Activated naive CD4-positive, alpha-beta T cell treated with anti-CD3 and anti-CD28 coated beads, Interleukin-2, amount 10 ng/mL, durations not matched to agents 7 days and 5 days (primary cell): ENCODE measurements around the gene CRTC1.

Experiments
- CTCF ChIA-PET: fragments of 350-600 bp; sonication (Branson Sonifier 250); formaldehyde crosslinking; loops from one replicate; lab custom pipeline; 2021; ENCODE audit warnings: antibody characterized with exemption; lab: Charles Lee
- DNase-seq: peaks from one replicate; pipeline ENCODE4 v3.0.0-alpha.2; 2020
- H3K27ac Mint-ChIP-seq: one replicate; pipeline ENCODE4 v1.8.0; 2021; ENCODE audit warnings: mild to moderate bottlenecking, moderate library complexity, mixed read lengths
- H3K27me3 Mint-ChIP-seq: one replicate; pipeline ENCODE4 v1.8.0; 2021; ENCODE audit warnings: mild to moderate bottlenecking, mixed read lengths
- H3K36me3 Mint-ChIP-seq: one replicate; pipeline ENCODE4 v1.8.0; 2021; ENCODE audit warnings: mixed read lengths
- H3K4me1 Mint-ChIP-seq: one replicate; pipeline ENCODE4 v1.8.0; 2021; ENCODE audit warnings: mixed read lengths
- H3K4me3 Mint-ChIP-seq: one replicate; pipeline ENCODE4 v1.8.0; 2021; ENCODE audit warnings: mild to moderate bottlenecking, moderate library complexity, mixed read lengths
- H3K9me3 Mint-ChIP-seq: one replicate; pipeline ENCODE4 v1.8.0; 2021; ENCODE audit warnings: mixed read lengths

The CRTC1 gene

GRCh38 chr19:18687740-18688465, 4.4 kb downstream of the CRTC1 start:
- Mint-ChIP-seq H3K27ac (no peak overlapping the region), H3K27me3 (no peaks in the 10 kb centered on the region), H3K4me1 (peaks cover 14% of the 10 kb centered on the region), H3K9me3 (no peaks in the 10 kb centered on the region), H3K4me3 (no peak overlapping the region), H3K36me3 (no peaks in the 10 kb centered on the region)
- CTCF ChIA-PET, result no interaction called here
- DNase-seq, result no peak

GRCh38 chr19:18696023-18696422, 12.5 kb downstream of the CRTC1 start:
- Mint-ChIP-seq H3K36me3 (no peaks in the 10 kb centered on the region), H3K9me3 (no peaks in the 10 kb centered on the region), H3K27me3 (peaks cover 4% of the 10 kb centered on the region), H3K4me1 (peaks cover 24% of the 10 kb centered on the region), H3K27ac (no peak overlapping the region), H3K4me3 (no peak overlapping the region)
- no peak for DNase-seq
- CTCF ChIA-PET, result no interaction called here

- Mint-ChIP-seq H3K4me1 (peaks cover 29% of the 10 kb centered on the region), H3K36me3 (no peaks in the 10 kb centered on the region), H3K27me3 (peaks cover 4% of the 10 kb centered on the region), H3K4me3 (no peak overlapping the region), H3K9me3 (no peaks in the 10 kb centered on the region), H3K27ac (no peak overlapping the region)
- CTCF ChIA-PET, result no interaction called here
- no peak for DNase-seq
These were observed 14.2 kb downstream of the CRTC1 start for GRCh38 chr19:18697680-18698079.

GRCh38 chr19:18698321-18699167, 15.1 kb downstream of the CRTC1 start:
- no peaks in the 10 kb centered on the region for H3K36me3 Mint-ChIP-seq
- CTCF ChIA-PET, result no interaction called here
- no peak for DNase-seq
- peaks cover 4% of the 10 kb centered on the region for H3K27me3 Mint-ChIP-seq
- no peaks in the 10 kb centered on the region for H3K9me3 Mint-ChIP-seq
- peaks cover 29% of the 10 kb centered on the region for H3K4me1 Mint-ChIP-seq
- no peak overlapping the region for H3K4me3 Mint-ChIP-seq
- H3K27ac Mint-ChIP-seq, result peak overlapping the region; percentile 90

GRCh38 chr19:18699403-18700054, 16.0 kb downstream of the CRTC1 start:
- H3K36me3 Mint-ChIP-seq, result no peaks in the 10 kb centered on the region
- H3K9me3 Mint-ChIP-seq, result no peaks in the 10 kb centered on the region
- H3K4me3 Mint-ChIP-seq, result peak overlapping the region; percentile 75
- peak overlapping the region; percentile 90 for H3K27ac Mint-ChIP-seq
- CTCF ChIA-PET, result no interaction called here
- H3K4me1 Mint-ChIP-seq, result peaks cover 29% of the 10 kb centered on the region
- H3K27me3 Mint-ChIP-seq, result peaks cover 4% of the 10 kb centered on the region
- DNase-seq, result peak; percentile 38

GRCh38 chr19:18700501-18701249, 17.2 kb downstream of the CRTC1 start:
- Mint-ChIP-seq H3K9me3 (no peaks in the 10 kb centered on the region), H3K4me3 (peak overlapping the region; percentile 62), H3K4me1 (peaks cover 31% of the 10 kb centered on the region), H3K27me3 (peaks cover 4% of the 10 kb centered on the region), H3K27ac (peak overlapping the region; percentile 90), H3K36me3 (no peaks in the 10 kb centered on the region)
- CTCF ChIA-PET, result no interaction called here
- peak; percentile 76 for DNase-seq

- peak overlapping the region; percentile 62 for H3K4me3 Mint-ChIP-seq
- H3K36me3 Mint-ChIP-seq, result no peaks in the 10 kb centered on the region
- no peak for DNase-seq
- CTCF ChIA-PET, result no interaction called here
- peak overlapping the region; percentile 90 for H3K27ac Mint-ChIP-seq
- H3K4me1 Mint-ChIP-seq, result peaks cover 31% of the 10 kb centered on the region
- no peaks in the 10 kb centered on the region for H3K27me3 Mint-ChIP-seq
- H3K9me3 Mint-ChIP-seq, result no peaks in the 10 kb centered on the region
These were observed 17.7 kb downstream of the CRTC1 start for GRCh38 chr19:18701250-18701608.

GRCh38 chr19:18704054-18704453, 20.6 kb downstream of the CRTC1 start:
- no peak overlapping the region for H3K27ac Mint-ChIP-seq
- CTCF ChIA-PET, result interaction anchor here (0.6 kb wide), 1 partner anchor 161 kb away, joined by 3 read pairs; no protein-coding TSS in a partner anchor
- DNase-seq, result no peak
- no peaks in the 10 kb centered on the region for H3K27me3 Mint-ChIP-seq
- no peaks in the 10 kb centered on the region for H3K36me3 Mint-ChIP-seq
- no peaks in the 10 kb centered on the region for H3K9me3 Mint-ChIP-seq
- H3K4me3 Mint-ChIP-seq, result no peak overlapping the region
- H3K4me1 Mint-ChIP-seq, result peaks cover 25% of the 10 kb centered on the region

GRCh38 chr19:18704971-18705370, 21.5 kb downstream of the CRTC1 start:
- no peaks in the 10 kb centered on the region for H3K36me3 Mint-ChIP-seq
- CTCF ChIA-PET, result no interaction called here

GRCh38 chr19:18708452-18709231, 25.2 kb downstream of the CRTC1 start:
- no peaks in the 10 kb centered on the region for H3K36me3 Mint-ChIP-seq
- H3K4me3 Mint-ChIP-seq, result no peak overlapping the region
- DNase-seq, result no peak
- no peaks in the 10 kb centered on the region for H3K27me3 Mint-ChIP-seq
- H3K4me1 Mint-ChIP-seq, result peaks cover 2% of the 10 kb centered on the region
- no peak overlapping the region for H3K27ac Mint-ChIP-seq
- CTCF ChIA-PET, result no interaction called here
- H3K9me3 Mint-ChIP-seq, result no peaks in the 10 kb centered on the region

More at GRCh38 chr19:18704971-18705370, 21.5 kb downstream of the CRTC1 start:
- DNase-seq, result no peak
- H3K27ac Mint-ChIP-seq, result no peak overlapping the region
- H3K4me3 Mint-ChIP-seq, result no peak overlapping the region
- H3K4me1 Mint-ChIP-seq, result peaks cover 16% of the 10 kb centered on the region
- no peaks in the 10 kb centered on the region for H3K9me3 Mint-ChIP-seq
- no peaks in the 10 kb centered on the region for H3K27me3 Mint-ChIP-seq

- Mint-ChIP-seq H3K4me3 (no peak overlapping the region), H3K27ac (no peak overlapping the region), H3K36me3 (no peaks in the 10 kb centered on the region), H3K4me1 (peaks cover 2% of the 10 kb centered on the region), H3K9me3 (no peaks in the 10 kb centered on the region), H3K27me3 (no peaks in the 10 kb centered on the region)
- no peak for DNase-seq
- CTCF ChIA-PET, result no interaction called here
These were observed 26.1 kb downstream of the CRTC1 start for GRCh38 chr19:18709546-18709945.

GRCh38 chr19:18710186-18710585, 26.7 kb downstream of the CRTC1 start:
- no peak for DNase-seq
- Mint-ChIP-seq H3K9me3 (no peaks in the 10 kb centered on the region), H3K4me3 (no peak overlapping the region), H3K27ac (peak overlapping the region; percentile 14), H3K4me1 (no peaks in the 10 kb centered on the region), H3K36me3 (no peaks in the 10 kb centered on the region), H3K27me3 (no peaks in the 10 kb centered on the region)
- CTCF ChIA-PET, result no interaction called here

GRCh38 chr19:18710996-18711751, 27.7 kb downstream of the CRTC1 start:
- Mint-ChIP-seq H3K4me3 (no peak overlapping the region), H3K27ac (no peak overlapping the region), H3K36me3 (no peaks in the 10 kb centered on the region), H3K4me1 (no peaks in the 10 kb centered on the region), H3K9me3 (no peaks in the 10 kb centered on the region), H3K27me3 (no peaks in the 10 kb centered on the region)
- no peak for DNase-seq
- CTCF ChIA-PET, result no interaction called here
